GM23338 (cell line): Measurements from ENCODE around the gene NET1. TPM values are rescaled to one million over a fixed set of nuclear protein-coding genes. Genes with fewer than 3 reads are reported as not detected.
A peak's percentile ranks its signal among the peaks of the same experiment; 100 is the strongest.

Experiments
- ATAC-seq: fragments of 200-7000 bp; cut with Tn5 transposase; 3 replicates; pipeline ENCODE4 v1.9.1; 2020
- DNase-seq: peaks from one replicate; pipeline ENCODE4 v3.0.0-alpha.2; 2015; ENCODE audit warnings: low spot score
- H2AFZ ChIP-seq: fragments of 200-600 bp; sonication (generic); 2 replicates; pipeline ENCODE4 v1.8.0; 2016; ENCODE audit warnings: antibody characterized with exemption, mild to moderate bottlenecking, moderate library complexity
- H3F3A ChIP-seq: fragments of 200-600 bp; sonication (generic); replicated peaks from 2 replicates; pipeline ENCODE4 v1.8.0; 2017; ENCODE audit warnings: antibody characterized with exemption, mixed run types, low read depth
- H3K27ac ChIP-seq: fragments of 200-600 bp; sonication (generic); 2 replicates; pipeline ENCODE4 v1.6.1; 2016; ENCODE audit warnings: low read depth
- H3K27me3 ChIP-seq: fragments of 200-600 bp; sonication (generic); 2 replicates; pipeline ENCODE4 v1.8.0; 2016; ENCODE audit warnings: mild to moderate bottlenecking, mixed run types, moderate library complexity; ENCODE audit not compliant: insufficient read depth
- H3K36me3 ChIP-seq: fragments of 200-600 bp; sonication (generic); 2 replicates; pipeline ENCODE4 v1.8.0; 2016; ENCODE audit warnings: mild to moderate bottlenecking; ENCODE audit not compliant: insufficient read depth
- H3K4me1 ChIP-seq: fragments of 200-600 bp; sonication (generic); 2 replicates; pipeline ENCODE4 v1.8.0; 2016; ENCODE audit warnings: mild to moderate bottlenecking, moderate library complexity; ENCODE audit not compliant: insufficient read depth
- H3K4me2 ChIP-seq: fragments of 200-600 bp; sonication (generic); 2 replicates; pipeline ENCODE4 v1.7.1; 2017; ENCODE audit warnings: mixed run types
- H3K4me3 ChIP-seq: fragments of 200-600 bp; sonication (generic); 2 replicates; pipeline ENCODE4 v1.6.1; 2016; ENCODE audit warnings: mixed run types
- H3K79me2 ChIP-seq: fragments of 200-600 bp; sonication (generic); replicated peaks from 2 replicates; pipeline ENCODE4 v1.8.0; 2017; ENCODE audit warnings: mild to moderate bottlenecking; ENCODE audit not compliant: insufficient read depth
- H3K9me2 ChIP-seq: fragments of 200-600 bp; sonication (generic); 2 replicates; pipeline ENCODE4 v1.8.0; 2017; ENCODE audit not compliant: insufficient read depth
- H4K20me1 ChIP-seq: fragments of 200-600 bp; sonication (generic); replicated peaks from 2 replicates; pipeline ENCODE4 v1.8.0; 2017; ENCODE audit warnings: mild to moderate bottlenecking; ENCODE audit not compliant: insufficient read depth
- H3K27ac Mint-ChIP-seq: 2 replicates; pipeline ENCODE4 v1.8.0; 2020; ENCODE audit warnings: inconsistent platforms, mild to moderate bottlenecking, moderate library complexity, mixed read lengths
- H3K27me3 Mint-ChIP-seq: 3 replicates; pipeline ENCODE4 v1.8.0; 2022; ENCODE audit warnings: low read depth, mild to moderate bottlenecking, moderate library complexity, mixed read lengths, inconsistent platforms; ENCODE audit not compliant: insufficient read depth, poor library complexity
- H3K36me3 Mint-ChIP-seq: 3 replicates; pipeline ENCODE4 v1.8.0; 2021; ENCODE audit warnings: low read depth, mild to moderate bottlenecking, inconsistent platforms, moderate library complexity, mixed read lengths
- H3K4me1 Mint-ChIP-seq: 3 replicates; pipeline ENCODE4 v1.8.0; 2020; ENCODE audit warnings: mild to moderate bottlenecking, inconsistent platforms, mixed read lengths
- H3K4me3 Mint-ChIP-seq: 3 replicates; pipeline ENCODE4 v1.8.0; 2021; ENCODE audit warnings: moderate library complexity, mild to moderate bottlenecking, inconsistent platforms, mixed read lengths
- H3K9me3 Mint-ChIP-seq: 3 replicates; pipeline ENCODE4 v1.8.0; 2020; ENCODE audit warnings: moderate library complexity, mild to moderate bottlenecking, inconsistent platforms, mixed read lengths
- CREB1 ChIP-seq: fragments of 250-450 bp; sonication (Bioruptor Pico); IDR thresholded peaks from 2 replicates; pipeline ENCODE4 v1.5.0; 2020; ENCODE audit warnings: low read depth, mild to moderate bottlenecking, moderate library complexity
- CTCF ChIP-seq, 2 experiments: fragments of 200-600 bp in 1 of 2; sonication (generic) in 1 of 2; conservative IDR thresholded peaks; 2 replicates each; pipeline versions ENCODE4 v1.5.1 to v1.6.1; 2016 to 2017; ENCODE audit warnings: antibody characterized with exemption in 2 of 2, low read depth in 2 of 2, mild to moderate bottlenecking in 2 of 2, moderate library complexity in 1 of 2
- ETS1 ChIP-seq: IDR thresholded peaks from 2 replicates; pipeline ENCODE4 v1.6.1; 2016; ENCODE audit warnings: antibody characterized with exemption
- EZH2phosphoT487 ChIP-seq: fragments of 200-600 bp; sonication (generic); IDR thresholded peaks from one replicate; pipeline ENCODE4 v1.8.1; 2018; ENCODE audit warnings: antibody characterized with exemption; ENCODE audit not compliant: unreplicated experiment
- REST ChIP-seq: IDR thresholded peaks from one replicate; pipeline ENCODE4 v1.6.1; 2018; ENCODE audit warnings: antibody characterized with exemption; ENCODE audit not compliant: unreplicated experiment
- ZNF114 ChIP-seq: fragments of 250-450 bp; sonication (Bioruptor Pico); IDR thresholded peaks from 2 replicates; pipeline ENCODE4 v1.5.0; 2020; ENCODE audit warnings: mild to moderate bottlenecking, moderate library complexity
- ZNF462 ChIP-seq: fragments of 250-450 bp; sonication (Bioruptor Pico); IDR thresholded peaks from 2 replicates; pipeline ENCODE4 v1.5.0; 2020; ENCODE audit warnings: mild to moderate bottlenecking, moderate library complexity
- polyA plus RNA-seq: library from polyadenylated mRNA; unstranded; fragments of >200 nt; fragmentation: Nextera tagmentation; extraction: Ambion mirVana; gene quantifications from 2 replicates; pipeline ENCODE4 v1.2.1, GENCODE V29; 2016
- total RNA-seq: library from RNA; depleted of rRNA; stranded (reverse); fragments of >200 nt; shearing (Covaris generic); gene quantifications from 2 replicates; pipeline ENCODE4 v1.2.3, GENCODE V29; 2014

NET1 gene
- total and polyA plus RNA-seq, 2 experiments from 2014 or later: 47.9 to 93.9 TPM

- no peaks in the 10 kb centered on the region; the same call in 1 of the 2 replicates for H3K4me1 ChIP-seq
- H3K9me2 ChIP-seq: no peaks in the 10 kb centered on the region
- no peaks in the 10 kb centered on the region for H3K27me3 ChIP-seq
- DNase-seq (peak; percentile 79), ATAC-seq (peak; percentile 78)
- H3K36me3 Mint-ChIP-seq: peaks cover 28% of the 10 kb centered on the region
- H3K27ac Mint-ChIP-seq: peak overlapping the region; percentile 52; the same call in 1 of the 2 replicates
- no peak overlapping the region for H3K4me3 Mint-ChIP-seq
- H3K27ac ChIP-seq: no peak overlapping the region
- peaks cover 23% of the 10 kb centered on the region; the same call in 1 of the 2 replicates for H3K36me3 ChIP-seq
- peaks cover 37% of the 10 kb centered on the region for H3K79me2 ChIP-seq
- H3K4me3 ChIP-seq: no peak overlapping the region
- H4K20me1 ChIP-seq: peaks cover 3% of the 10 kb centered on the region; the same call in 1 of the 2 replicates
- peaks cover 5% of the 10 kb centered on the region; the same call in 1 of the 3 replicates for H3K4me1 Mint-ChIP-seq
- H2AFZ ChIP-seq: no peak overlapping the region
- TF ChIP-seq REST (no peak), CTCF (conservative IDR thresholded peaks at IDR 0.05; ENCODE audit: low read depth in 2 of 2) (peak; percentile 77)
- peaks cover 4% of the 10 kb centered on the region for H3K27me3 Mint-ChIP-seq
- peaks cover 6% of the 10 kb centered on the region; the same call in 2 of the 3 replicates for H3K9me3 Mint-ChIP-seq
- no peak overlapping the region for H3K4me2 ChIP-seq
- H3F3A ChIP-seq: no peaks in the 10 kb centered on the region
Measured at GRCh38 chr10:5434017-5434753, 21.8 kb downstream of the NET1 start.

- DNase-seq: no peak
- Histone ChIP-seq H3K9me2 (no peaks in the 10 kb centered on the region), H3K79me2 (peaks cover 37% of the 10 kb centered on the region), H3F3A (no peaks in the 10 kb centered on the region), H2AFZ (no peak overlapping the region), H4K20me1 (peaks cover 3% of the 10 kb centered on the region; the same call in 1 of the 2 replicates), H3K4me1 (no peaks in the 10 kb centered on the region; the same call in 1 of the 2 replicates), H3K27me3 (no peaks in the 10 kb centered on the region), H3K27ac (no peak overlapping the region), H3K4me3 (no peak overlapping the region), H3K4me2 (no peak overlapping the region), H3K36me3 (peaks cover 13% of the 10 kb centered on the region; the same call in 1 of the 2 replicates)
- Mint-ChIP-seq H3K4me3 (no peak overlapping the region), H3K4me1 (peaks cover 5% of the 10 kb centered on the region; the same call in 1 of the 3 replicates), H3K9me3 (peaks cover 6% of the 10 kb centered on the region; the same call in 2 of the 3 replicates), H3K27me3 (peaks cover 4% of the 10 kb centered on the region), H3K36me3 (peaks cover 17% of the 10 kb centered on the region), H3K27ac (no peak overlapping the region)
- no peak for ATAC-seq
- TF ChIP-seq ZNF462 (CRISPR knock-in tag): no peak
- TF ChIP-seq CREB1 (CRISPR knock-in tag): no peak
- TF ChIP-seq ZNF114 (CRISPR knock-in tag): no peak
- no peak for TF ChIP-seq ETS1
- TF ChIP-seq EZH2phosphoT487: no peak
Measured at GRCh38 chr10:5435328-5435727, 23.0 kb downstream of the NET1 start.
